SU-DHL-6 (cell line): ENCODE data around the gene THSD4.

Experiments used
- CTCF ChIP-seq: fragments of 200-600 bp; sonication (generic); IDR thresholded peaks from one replicate; pipeline ENCODE4 v1.5.1; 2017; ENCODE audit warnings: antibody characterized with exemption, mild to moderate bottlenecking, low read length, moderate library complexity; ENCODE audit not compliant: insufficient read depth, poor library complexity, severe bottlenecking
- EZH2phosphoT487 ChIP-seq: fragments of 200-600 bp; sonication (generic), shearing (Covaris generic); conservative IDR thresholded peaks from 2 replicates; pipeline ENCODE4 v1.6.1; 2018; ENCODE audit warnings: mild to moderate bottlenecking, antibody characterized with exemption, low read length, moderate library complexity, mixed read lengths

- no peak for TF ChIP-seq CTCF
- TF ChIP-seq EZH2phosphoT487, result no peak
Observed at GRCh38 chr15:71202712-71203111, 87.4 kb downstream of the THSD4 start.
